ENCODE data around the gene CALCB.
A peak's percentile ranks its signal among the peaks of the same experiment; 100 is the strongest.
"Not testable (repeated sequence)": the region's sequence is repeated elsewhere in the genome, so short reads cannot be mapped to it uniquely, and the experiment has no call there.

Gene CALCB

GRCh38 chr11:15073361-15074205, at the start of gene CALCB:
TSS of gene CALCB (plus strand) at chr11:15073593. CDS start at chr11:15074719, 1,126 bp downstream.
- DNase-seq = peak; percentile 32

- no peak for DNase-seq
Measured at GRCh38 chr11:15027011-15027410, 46.4 kb upstream of the CALCB start.

GRCh38 chr11:15027956-15028355, 45.4 kb upstream of the CALCB start:
- no peak for DNase-seq

GRCh38 chr11:15028379-15028778, 45.0 kb upstream of the CALCB start:
- DNase-seq = no peak

GRCh38 chr11:15031945-15032344, 41.4 kb upstream of the CALCB start:
- not testable (repeated sequence) for DNase-seq

- no peak for DNase-seq
Measured at GRCh38 chr11:15034687-15035267, 38.6 kb upstream of the CALCB start.

GRCh38 chr11:15035283-15035682, 38.1 kb upstream of the CALCB start:
- no peak for DNase-seq

- DNase-seq = no peak
Measured at GRCh38 chr11:15038963-15039362, 34.4 kb upstream of the CALCB start.

- no peak for DNase-seq
Measured at GRCh38 chr11:15045209-15045608, 28.2 kb upstream of the CALCB start.

GRCh38 chr11:15045891-15046290, 27.5 kb upstream of the CALCB start:
- DNase-seq = no peak

GRCh38 chr11:15046673-15047072, 26.7 kb upstream of the CALCB start:
- not testable (repeated sequence) for DNase-seq

- DNase-seq = no peak
Measured at GRCh38 chr11:15048616-15049015, 24.8 kb upstream of the CALCB start.

- no peak for DNase-seq
Measured at GRCh38 chr11:15053191-15053685, 20.2 kb upstream of the CALCB start.

- no peak for DNase-seq
Measured at GRCh38 chr11:15055620-15056356, 17.6 kb upstream of the CALCB start.

- DNase-seq = no peak
Measured at GRCh38 chr11:15057329-15057728, 16.1 kb upstream of the CALCB start.

GRCh38 chr11:15059132-15059915, 14.1 kb upstream of the CALCB start:
- no peak for DNase-seq

- no peak for DNase-seq
Measured at GRCh38 chr11:15062599-15062998, 10.8 kb upstream of the CALCB start.

- DNase-seq = not testable (repeated sequence)
Measured at GRCh38 chr11:15069751-15070150, 3.6 kb upstream of the CALCB start.

- no peak for DNase-seq
Measured at GRCh38 chr11:15071556-15072255, 1.7 kb upstream of the CALCB start.

GRCh38 chr11:15072551-15073143, 746 bp upstream of the CALCB start:
- no peak for DNase-seq

Measured in DMS79 (cell line).